ENCODE results near the gene CRTC2. TPM values are rescaled to one million over a fixed set of nuclear protein-coding genes. Genes with fewer than 3 reads are reported as not detected.

CRTC2 gene
- total RNA-seq, 1 donor from 2014 or later = 21.7 TPM

DNA sequence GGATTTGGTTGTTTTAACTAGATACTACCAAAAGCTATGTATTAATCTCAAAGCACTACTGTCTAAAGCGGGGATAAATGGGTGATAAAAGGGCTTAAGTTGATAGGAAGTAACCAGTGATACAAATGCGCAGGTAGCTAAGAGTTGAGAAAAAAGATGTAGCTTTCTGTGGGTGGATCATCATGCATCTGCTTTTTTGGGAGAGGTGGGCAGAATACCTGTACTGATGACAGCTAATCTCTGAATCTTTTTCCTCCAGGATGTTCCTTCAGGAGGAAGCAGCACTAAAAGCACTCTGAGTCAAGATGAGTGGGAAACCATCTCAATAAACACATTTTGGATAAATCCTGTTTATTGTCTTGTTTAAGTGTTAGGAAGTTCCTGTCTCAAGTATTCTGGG, 33.4 kb upstream of the CRTC2 start:
- Histone ChIP-seq H3K4me3 (ENCODE audit: low read depth, low read length) (peak overlapping the region; percentile 74), H3K36me3 (ENCODE audit: control insufficient read depth, insufficient read depth, low read length) (peaks cover 2% of the 10 kb centered on the region), H3K27me3 (ENCODE audit: control insufficient read depth, insufficient read depth, low read length) (no peaks in the 10 kb centered on the region)
- TF ChIP-seq, protein P1, sequence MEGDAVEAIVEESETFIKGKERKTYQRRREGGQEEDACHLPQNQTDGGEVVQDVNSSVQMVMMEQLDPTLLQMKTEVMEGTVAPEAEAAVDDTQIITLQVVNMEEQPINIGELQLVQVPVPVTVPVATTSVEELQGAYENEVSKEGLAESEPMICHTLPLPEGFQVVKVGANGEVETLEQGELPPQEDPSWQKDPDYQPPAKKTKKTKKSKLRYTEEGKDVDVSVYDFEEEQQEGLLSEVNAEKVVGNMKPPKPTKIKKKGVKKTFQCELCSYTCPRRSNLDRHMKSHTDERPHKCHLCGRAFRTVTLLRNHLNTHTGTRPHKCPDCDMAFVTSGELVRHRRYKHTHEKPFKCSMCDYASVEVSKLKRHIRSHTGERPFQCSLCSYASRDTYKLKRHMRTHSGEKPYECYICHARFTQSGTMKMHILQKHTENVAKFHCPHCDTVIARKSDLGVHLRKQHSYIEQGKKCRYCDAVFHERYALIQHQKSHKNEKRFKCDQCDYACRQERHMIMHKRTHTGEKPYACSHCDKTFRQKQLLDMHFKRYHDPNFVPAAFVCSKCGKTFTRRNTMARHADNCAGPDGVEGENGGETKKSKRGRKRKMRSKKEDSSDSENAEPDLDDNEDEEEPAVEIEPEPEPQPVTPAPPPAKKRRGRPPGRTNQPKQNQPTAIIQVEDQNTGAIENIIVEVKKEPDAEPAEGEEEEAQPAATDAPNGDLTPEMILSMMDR (IDR thresholded peaks at IDR 0.05; ENCODE audit: insufficient read depth, low read length, poor library complexity, severe bottlenecking) = no peak
- DNase-seq (ENCODE audit: low read depth) = no peak

GRCh38 chr1:153991151-153991630, 32.8 kb upstream of the CRTC2 start:
- Histone ChIP-seq H3K36me3 (ENCODE audit: control insufficient read depth, insufficient read depth, low read length) (peaks cover 2% of the 10 kb centered on the region), H3K27me3 (ENCODE audit: control insufficient read depth, insufficient read depth, low read length) (no peaks in the 10 kb centered on the region), H3K4me3 (ENCODE audit: low read depth, low read length) (peak overlapping the region; percentile 74)
- no peak for DNase-seq (ENCODE audit: low read depth)
- TF ChIP-seq, protein P1 (IDR thresholded peaks at IDR 0.05; ENCODE audit: insufficient read depth, low read length, poor library complexity, severe bottlenecking) = no peak

DNA sequence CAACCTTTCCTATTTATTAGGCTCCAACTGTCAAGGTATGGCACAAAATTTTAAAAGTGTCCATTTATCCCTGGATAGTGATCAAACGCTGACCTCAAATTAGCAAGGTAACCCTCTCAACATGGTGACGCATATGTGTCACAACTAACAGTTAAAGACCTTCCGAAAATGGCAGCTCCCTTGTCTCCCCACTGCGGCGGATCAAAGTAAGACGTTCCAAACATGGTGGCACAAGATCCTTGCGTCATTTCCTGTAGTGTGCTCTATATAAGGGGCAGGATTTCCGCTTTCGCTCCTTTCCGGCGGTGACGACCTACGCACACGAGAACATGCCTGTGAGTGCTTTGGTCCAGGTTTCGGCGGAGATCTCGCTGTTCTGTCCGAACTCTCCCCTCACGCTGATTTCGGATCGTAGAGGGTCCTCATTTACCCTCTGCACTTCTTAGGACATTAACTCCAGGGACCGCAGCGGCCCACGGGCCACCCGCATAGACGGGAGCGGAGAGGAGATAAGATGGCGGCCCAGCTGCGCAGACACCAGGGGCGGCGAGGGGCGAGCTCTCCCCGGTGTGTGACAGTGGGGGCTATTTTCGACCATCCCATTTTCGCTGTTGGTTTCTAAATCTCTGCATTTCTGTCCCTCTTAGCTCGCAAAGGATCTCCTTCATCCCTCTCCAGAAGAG, 32.2 kb upstream of the CRTC2 start, which contains the start of gene RPS27:
Gene RPS27, plus strand, starts transcription at position 295 of the 683 bp plus-strand sequence. Its CDS starts 35 bp downstream, at position 330.
- Histone ChIP-seq H3K27me3 (ENCODE audit: control insufficient read depth, insufficient read depth, low read length) (no peaks in the 10 kb centered on the region), H3K36me3 (ENCODE audit: control insufficient read depth, insufficient read depth, low read length) (peaks cover 2% of the 10 kb centered on the region), H3K4me3 (ENCODE audit: low read depth, low read length) (peak within 1 kb of the TSS; percentile 74)
- DNase-seq (ENCODE audit: low read depth) = peak; percentile 95
- TF ChIP-seq, protein P1 (IDR thresholded peaks at IDR 0.05; ENCODE audit: insufficient read depth, low read length, poor library complexity, severe bottlenecking) = no peak

GRCh38 chr1:153987621-153988020, 29.2 kb upstream of the CRTC2 start:
- TF ChIP-seq, protein P1 (IDR thresholded peaks at IDR 0.05; ENCODE audit: insufficient read depth, low read length, poor library complexity, severe bottlenecking) = no peak
- no peak for DNase-seq (ENCODE audit: low read depth)
- Histone ChIP-seq H3K27me3 (ENCODE audit: control insufficient read depth, insufficient read depth, low read length) (no peaks in the 10 kb centered on the region), H3K36me3 (ENCODE audit: control insufficient read depth, insufficient read depth, low read length) (no peaks in the 10 kb centered on the region), H3K4me3 (ENCODE audit: low read depth, low read length) (no peak overlapping the region)

- TF ChIP-seq, protein P1 (IDR thresholded peaks at IDR 0.05; ENCODE audit: insufficient read depth, low read length, poor library complexity, severe bottlenecking) = no peak
- no peak for DNase-seq (ENCODE audit: low read depth)
Observed at GRCh38 chr1:153985941-153986761, 27.7 kb upstream of the CRTC2 start, which contains the start of gene RAB13. RAB13 (minus strand) TSS chr1:153986339; CDS start chr1:153986236, 103 bp downstream.

More at GRCh38 chr1:153985941-153986761, 27.7 kb upstream of the CRTC2 start, which contains the start of gene RAB13:
- H3K36me3 ChIP-seq (ENCODE audit: control insufficient read depth, insufficient read depth, low read length) = peaks cover 2% of the 10 kb centered on the region
- H3K27me3 ChIP-seq (ENCODE audit: control insufficient read depth, insufficient read depth, low read length) = no peaks in the 10 kb centered on the region
- peak within 1 kb of the TSS; percentile 52 for H3K4me3 ChIP-seq (ENCODE audit: low read depth, low read length)

All from kidney epithelial cell (primary cell).